CD4-positive, alpha-beta memory T cell (primary cell): ENCODE data around the gene DUSP14. TPM values are rescaled to one million over a fixed set of nuclear protein-coding genes. Genes with fewer than 3 reads are reported as not detected.

Source experiments
- CTCF ChIA-PET: fragments of 350-600 bp; sonication (Branson Sonifier 250); formaldehyde crosslinking; loops from one replicate; lab custom pipeline; 2021; ENCODE audit warnings: inconsistent platforms; ENCODE audit not compliant: partially characterized antibody; lab: Charles Lee
- POLR2A ChIA-PET: fragments of 350-600 bp; sonication (Branson Sonifier 250); formaldehyde crosslinking; loops from one replicate; lab custom pipeline; 2021; ENCODE audit not compliant: partially characterized antibody; lab: Charles Lee
- DNase-seq, 5 donors: peaks; one replicate each; pipeline versions ENCODE4 v3.0.0 to v3.0.0-alpha.2; 2020 to 2022; ENCODE audit warnings: mixed read lengths in 1 of 5
- H3K27ac ChIP-seq: one replicate; pipeline ENCODE4 v1.7.0; 2013; ENCODE audit warnings: low read depth, low read length
- H3K27me3 ChIP-seq: 2 replicates; pipeline ENCODE4 v1.7.0; 2013; ENCODE audit warnings: mild to moderate bottlenecking, low read length, moderate library complexity; ENCODE audit not compliant: insufficient read depth
- H3K36me3 ChIP-seq: 2 replicates; pipeline ENCODE4 v1.7.0; 2013; ENCODE audit warnings: mild to moderate bottlenecking, low read length, moderate library complexity; ENCODE audit not compliant: insufficient read depth
- H3K4me1 ChIP-seq: 2 replicates; pipeline ENCODE4 v1.7.0; 2013; ENCODE audit warnings: mild to moderate bottlenecking, low read length, moderate library complexity; ENCODE audit not compliant: insufficient read depth
- H3K4me3 ChIP-seq, 2 donors: one replicate each; pipeline ENCODE4 v1.7.0; 2013; ENCODE audit warnings: low read length in 2 of 2, mild to moderate bottlenecking in 1 of 2
- H3K9me3 ChIP-seq, 2 donors: one replicate each; pipeline ENCODE4 v1.7.0; 2013; ENCODE audit warnings: low read length in 2 of 2, control low read depth in 1 of 2; ENCODE audit not compliant: control insufficient read depth in 1 of 2
- H3K27ac Mint-ChIP-seq, 7 donors: one replicate each; pipeline ENCODE4 v1.8.0; 2020 to 2021; ENCODE audit warnings: mixed read lengths in 7 of 7, mild to moderate bottlenecking in 6 of 7, inconsistent platforms in 3 of 7, moderate library complexity in 3 of 7
- H3K27me3 Mint-ChIP-seq, 2 donors: one replicate each; pipeline ENCODE4 v1.8.0; 2020 to 2021; ENCODE audit warnings: mixed read lengths in 2 of 2
- H3K36me3 Mint-ChIP-seq, 2 donors: one replicate each; pipeline ENCODE4 v1.8.0; 2020 to 2021; ENCODE audit warnings: mixed read lengths in 2 of 2, inconsistent platforms in 1 of 2, mild to moderate bottlenecking in 1 of 2
- H3K4me1 Mint-ChIP-seq, 4 donors: one replicate each; pipeline ENCODE4 v1.8.0; 2020 to 2021; ENCODE audit warnings: mixed read lengths in 4 of 4, mild to moderate bottlenecking in 1 of 4
- H3K4me3 Mint-ChIP-seq, 8 donors: one replicate each; pipeline ENCODE4 v1.8.0; 2020 to 2021; ENCODE audit warnings: mixed read lengths in 8 of 8, mild to moderate bottlenecking in 7 of 8, moderate library complexity in 6 of 8, inconsistent platforms in 3 of 8
- H3K9me3 Mint-ChIP-seq, 8 donors: one replicate each; pipeline ENCODE4 v1.8.0; 2020 to 2021; ENCODE audit warnings: mixed read lengths in 8 of 8, mild to moderate bottlenecking in 5 of 8, inconsistent platforms in 3 of 8, moderate library complexity in 1 of 8
- intact Hi-C: fragments of 100-400 bp; cut with micrococcal nuclease; formaldehyde crosslinking; loops from one replicate; pipeline ENCODE4 v1.15.1; 2023
- polyA plus RNA-seq, 2 donors: library from polyadenylated mRNA; unstranded; fragments of 300-500 nt; fragmentation: Illumina TruSeq; gene quantifications; one replicate each; pipeline ENCODE4 v1.2.3, GENCODE V29; 2021
- total RNA-seq, 2 experiments: library from RNA; stranded (reverse); gene quantifications; one replicate each; pipeline ENCODE4 v1.2.3, GENCODE V29; 2021

DUSP14 gene
- total and polyA plus RNA-seq, 4 experiments from 2014 or later = 6.6 to 17.6 (median 11.8) TPM

- CTCF ChIA-PET = no interaction called here
- Mint-ChIP-seq H3K4me3 (no peak overlapping the region), H3K36me3 (peaks cover 33 to 66% of the 10 kb centered on the region in 2 donors), H3K9me3 (no peaks in the 10 kb centered on the region), H3K27me3 (no peaks in the 10 kb centered on the region), H3K27ac (peak overlapping the region in 3 of 7 donors; percentile 42 to 74 (median 73)), H3K4me1 (peaks cover 15 to 44% (median 32%) of the 10 kb centered on the region in 4 donors)
- H3K27me3 ChIP-seq = no peaks in the 10 kb centered on the region
- no peak for DNase-seq
- H3K4me1 ChIP-seq = peaks cover 37% of the 10 kb centered on the region
- H3K27ac ChIP-seq = no peak overlapping the region
- POLR2A ChIA-PET = no interaction called here
- intact Hi-C loops = no loop called here
- H3K36me3 ChIP-seq = peaks cover 25% of the 10 kb centered on the region
- no peak overlapping the region for H3K4me3 ChIP-seq
- H3K9me3 ChIP-seq = no peaks in the 10 kb centered on the region
Observed at GRCh38 chr17:37546302-37546701, 56.6 kb downstream of the DUSP14 start.

- CTCF ChIA-PET = no interaction called here
- intact Hi-C loops = no loop called here
- peak overlapping the region in 2 of 7 donors; percentile 13 to 23 for H3K27ac Mint-ChIP-seq
- Histone ChIP-seq H3K4me3 (no peak overlapping the region), H3K36me3 (peaks cover 13% of the 10 kb centered on the region), H3K27ac (no peak overlapping the region), H3K27me3 (no peaks in the 10 kb centered on the region), H3K4me1 (peaks cover 54% of the 10 kb centered on the region), H3K9me3 (no peaks in the 10 kb centered on the region)
- POLR2A ChIA-PET = no interaction called here
- H3K36me3 Mint-ChIP-seq = peaks cover 24 to 67% of the 10 kb centered on the region in 2 donors
- no peaks in the 10 kb centered on the region for H3K9me3 Mint-ChIP-seq
- H3K4me1 Mint-ChIP-seq = peaks cover 26 to 61% (median 48%) of the 10 kb centered on the region in 4 donors
- H3K4me3 Mint-ChIP-seq = peak overlapping the region in 1 of 8 donors; percentile 11
- no peaks in the 10 kb centered on the region for H3K27me3 Mint-ChIP-seq
- no peak for DNase-seq
Observed at GRCh38 chr17:37547986-37548385, 58.3 kb downstream of the DUSP14 start.

- Histone ChIP-seq H3K4me3 (no peak overlapping the region), H3K27me3 (no peaks in the 10 kb centered on the region), H3K4me1 (peaks cover 52% of the 10 kb centered on the region), H3K36me3 (peaks cover 13% of the 10 kb centered on the region), H3K27ac (no peak overlapping the region), H3K9me3 (no peaks in the 10 kb centered on the region)
- H3K27ac Mint-ChIP-seq = peak overlapping the region; percentile 0 to 84 (median 69)
- CTCF ChIA-PET = no interaction called here
- no peaks in the 10 kb centered on the region for H3K27me3 Mint-ChIP-seq
- DNase-seq = no peak
- POLR2A ChIA-PET = interaction anchor here (1.0 to 1.5 kb wide), 2 partner anchors 52 to 57 kb away, joined by 3 to 4 read pairs; partner anchors contain the start of gene SYNRG
- intact Hi-C loops = no loop called here
- peaks cover 33 to 75% (median 55%) of the 10 kb centered on the region in 4 donors for H3K4me1 Mint-ChIP-seq
- peaks cover 34 to 64% of the 10 kb centered on the region in 2 donors for H3K36me3 Mint-ChIP-seq
- H3K9me3 Mint-ChIP-seq = no peaks in the 10 kb centered on the region
- H3K4me3 Mint-ChIP-seq = peak overlapping the region in 4 of 8 donors; percentile 11 to 62 (median 34)
Observed at GRCh38 chr17:37551788-37552187, 62.1 kb downstream of the DUSP14 start.

GRCh38 chr17:37553401-37553966 lies 63.8 kb downstream of the DUSP14 start:
- no peak overlapping the region for H3K4me3 ChIP-seq
- peaks cover 47 to 68% of the 10 kb centered on the region in 2 donors for H3K36me3 Mint-ChIP-seq
- H3K27ac ChIP-seq = no peak overlapping the region
- H3K9me3 Mint-ChIP-seq = no peaks in the 10 kb centered on the region
- H3K27ac Mint-ChIP-seq = peak overlapping the region in 5 of 7 donors; percentile 25 to 89 (median 77)
- ChIA-PET CTCF (interaction anchor here (0.6 to 1.5 kb wide), 2 partner anchors 51 to 163 kb away, joined by 3 to 5 read pairs; no protein-coding TSS in a partner anchor), POLR2A (interaction anchor here (1.5 kb wide), 1 partner anchor 56 kb away, joined by 4 read pairs; the partner anchor contains the start of gene SYNRG)
- peaks cover 31 to 63% (median 45%) of the 10 kb centered on the region in 4 donors for H3K4me1 Mint-ChIP-seq
- intact Hi-C loops = no loop called here
- no peaks in the 10 kb centered on the region for H3K27me3 ChIP-seq
- peaks cover 36% of the 10 kb centered on the region for H3K4me1 ChIP-seq
- H3K4me3 Mint-ChIP-seq = peak overlapping the region in 2 of 8 donors; percentile 17 to 18
- no peak for DNase-seq
- H3K27me3 Mint-ChIP-seq = no peaks in the 10 kb centered on the region
- H3K36me3 ChIP-seq = peaks cover 20% of the 10 kb centered on the region
- no peaks in the 10 kb centered on the region for H3K9me3 ChIP-seq

- no peaks in the 10 kb centered on the region for H3K27me3 ChIP-seq
- no peak overlapping the region for H3K4me3 ChIP-seq
- Mint-ChIP-seq H3K4me1 (peaks cover 30 to 51% (median 38%) of the 10 kb centered on the region in 4 donors), H3K9me3 (no peaks in the 10 kb centered on the region), H3K27ac (peak overlapping the region in 1 of 7 donors; percentile 41), H3K27me3 (no peaks in the 10 kb centered on the region), H3K4me3 (no peak overlapping the region), H3K36me3 (peaks cover 40 to 74% of the 10 kb centered on the region in 2 donors)
- H3K36me3 ChIP-seq = peaks cover 31% of the 10 kb centered on the region
- CTCF ChIA-PET = interaction anchor here (1.2 kb wide), 1 partner anchor 14 kb away, joined by 4 read pairs; no protein-coding TSS in a partner anchor
- POLR2A ChIA-PET = interaction anchor here (0.6 kb wide), 1 partner anchor 606 kb away, joined by 3 read pairs; the partner anchor contains the start of gene AATF
- H3K27ac ChIP-seq = no peak overlapping the region
- no peaks in the 10 kb centered on the region for H3K9me3 ChIP-seq
- intact Hi-C loops = no loop called here
- H3K4me1 ChIP-seq = peaks cover 30% of the 10 kb centered on the region
- DNase-seq = no peak
Observed at GRCh38 chr17:37555386-37555785, 65.7 kb downstream of the DUSP14 start.

GRCh38 chr17:37557482-37557881 lies 67.8 kb downstream of the DUSP14 start:
- H3K4me1 ChIP-seq = peaks cover 9% of the 10 kb centered on the region
- CTCF ChIA-PET = no interaction called here
- H3K9me3 Mint-ChIP-seq = no peaks in the 10 kb centered on the region
- no peak for DNase-seq
- H3K4me1 Mint-ChIP-seq = peaks cover 17 to 30% (median 19%) of the 10 kb centered on the region in 4 donors
- no peak overlapping the region for H3K27ac ChIP-seq
- intact Hi-C loops = no loop called here
- no peaks in the 10 kb centered on the region for H3K9me3 ChIP-seq
- peaks cover 37 to 70% of the 10 kb centered on the region in 2 donors for H3K36me3 Mint-ChIP-seq
- no peak overlapping the region for H3K27ac Mint-ChIP-seq
- no peak overlapping the region for H3K4me3 ChIP-seq
- no peaks in the 10 kb centered on the region for H3K27me3 Mint-ChIP-seq
- POLR2A ChIA-PET = no interaction called here
- no peaks in the 10 kb centered on the region for H3K27me3 ChIP-seq
- no peak overlapping the region for H3K4me3 Mint-ChIP-seq
- H3K36me3 ChIP-seq = peaks cover 48% of the 10 kb centered on the region

GRCh38 chr17:37558299-37558698 lies 68.6 kb downstream of the DUSP14 start:
- H3K27ac ChIP-seq = no peak overlapping the region
- intact Hi-C loops = no loop called here
- ChIA-PET CTCF (interaction anchor here (2.0 kb wide), 1 partner anchor 12 kb away, joined by 9 read pairs; no protein-coding TSS in a partner anchor), POLR2A (no interaction called here)
- Mint-ChIP-seq H3K36me3 (peaks cover 37 to 66% of the 10 kb centered on the region in 2 donors), H3K4me3 (no peak overlapping the region), H3K27ac (peak overlapping the region in 2 of 7 donors; percentile 44 to 64), H3K9me3 (no peaks in the 10 kb centered on the region), H3K4me1 (peaks cover 9 to 22% (median 10%) of the 10 kb centered on the region in 4 donors), H3K27me3 (no peaks in the 10 kb centered on the region)
- H3K36me3 ChIP-seq = peaks cover 50% of the 10 kb centered on the region
- no peaks in the 10 kb centered on the region for H3K9me3 ChIP-seq
- no peak overlapping the region for H3K4me3 ChIP-seq
- DNase-seq = no peak
- peaks cover 1% of the 10 kb centered on the region for H3K4me1 ChIP-seq
- no peaks in the 10 kb centered on the region for H3K27me3 ChIP-seq
